NCI-H2196 treated with DMSO at 0.1 percent for 48 hours (cell line): ENCODE measurements around the gene PARD3.
"Not testable (repeated sequence)": the region's sequence is repeated elsewhere in the genome, so short reads cannot be mapped to it uniquely, and the experiment has no call there.

Source experiments
- DNase-seq: peaks from one replicate; lab custom pipeline; 2025; ENCODE audit not compliant: unreplicated experiment; lab: John Stamatoyannopoulos, UW

The PARD3 gene

GRCh38 chr10:34654211-34654610 is 160.9 kb downstream of the PARD3 start:
- no peak for DNase-seq

GRCh38 chr10:34653530-34653929 is 161.6 kb downstream of the PARD3 start:
- DNase-seq: no peak

GRCh38 chr10:34651416-34652195 is 163.5 kb downstream of the PARD3 start:
- DNase-seq: no peak

GRCh38 chr10:34650156-34650555 is 164.9 kb downstream of the PARD3 start:
- DNase-seq: no peak

GRCh38 chr10:34649385-34649784 is 165.7 kb downstream of the PARD3 start:
- DNase-seq: no peak

GRCh38 chr10:34648919-34649318 is 166.2 kb downstream of the PARD3 start:
- no peak for DNase-seq

- no peak for DNase-seq
Observed at GRCh38 chr10:34647875-34648865, 166.9 kb downstream of the PARD3 start.

GRCh38 chr10:34647160-34647559 is 167.9 kb downstream of the PARD3 start:
- DNase-seq: no peak

- no peak for DNase-seq
Observed at GRCh38 chr10:34646331-34646730, 168.8 kb downstream of the PARD3 start.

GRCh38 chr10:34644815-34645214 is 170.3 kb downstream of the PARD3 start:
- not testable (repeated sequence) for DNase-seq

- DNase-seq: no peak
Observed at GRCh38 chr10:34644224-34644623, 170.9 kb downstream of the PARD3 start.

GRCh38 chr10:34643620-34644019 is 171.5 kb downstream of the PARD3 start:
- DNase-seq: no peak

- no peak for DNase-seq
Observed at GRCh38 chr10:34641913-34642558, 173.1 kb downstream of the PARD3 start.

- DNase-seq: no peak
Observed at GRCh38 chr10:34641147-34641912, 173.8 kb downstream of the PARD3 start.

- peak; percentile 0 for DNase-seq
Observed at GRCh38 chr10:34638406-34639054, 176.6 kb downstream of the PARD3 start.

GRCh38 chr10:34637418-34637911 is 177.6 kb downstream of the PARD3 start:
- no peak for DNase-seq

GRCh38 chr10:34635111-34635510 is 180.0 kb downstream of the PARD3 start:
- no peak for DNase-seq

GRCh38 chr10:34633374-34633773 is 181.7 kb downstream of the PARD3 start:
- DNase-seq: no peak

- no peak for DNase-seq
Observed at GRCh38 chr10:34629084-34629483, 186.0 kb downstream of the PARD3 start.
